Measurements from ENCODE around the gene CIZ1. TPM values are rescaled to one million over a fixed set of nuclear protein-coding genes. Genes with fewer than 3 reads are reported as not detected.

CIZ1 gene
- polyA plus RNA-seq, 1 of the 3 experiments (the other 2 are of a cell fraction) = 37.0 TPM

DNA sequence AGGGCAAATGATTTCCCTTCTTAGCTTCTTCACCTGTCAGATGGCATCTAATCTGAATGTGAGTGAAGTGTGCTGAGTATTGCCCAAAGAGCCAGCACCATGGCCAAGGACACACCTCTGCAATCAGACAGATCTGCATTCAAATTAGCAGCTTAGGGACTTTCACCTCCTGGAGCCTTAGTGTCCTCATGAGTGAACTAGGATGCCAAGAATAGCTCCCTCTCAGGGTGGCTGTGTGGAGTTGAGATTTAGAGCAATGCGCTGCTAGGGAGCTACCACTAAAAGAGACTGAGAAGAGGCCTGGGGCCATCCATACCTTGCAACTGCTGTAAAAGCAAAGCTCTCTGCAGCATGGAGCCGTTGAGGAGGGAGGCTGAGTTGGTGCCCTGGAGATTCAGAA is 1.4 kb downstream of the CIZ1 start:
- CTCF ChIA-PET = interaction anchor here (0.7 to 3.4 kb wide), 13 partner anchors 9 to 319 kb away, joined by 3 to 18 read pairs (median 4); partner anchors contain the start of genes BBLN and DNM1
- Histone ChIP-seq H3K4me2 (peak overlapping the region; percentile 89), H3K27ac (ENCODE audit: low read depth in 2 of 2, low read length in 1 of 2) (no peak overlapping the region), H3K4me3 (ENCODE audit: low read depth in 2 of 2, low read length in 1 of 2) (peak overlapping the region in 1 of 2 experiments; percentile 94; a peak in 2 of 4 replicates), H3K9me2 (no peaks in the 10 kb centered on the region), H3K27me3 (ENCODE audit: insufficient read depth) (no peaks in the 10 kb centered on the region), H4K20me1 (ENCODE audit: insufficient read depth) (no peaks in the 10 kb centered on the region), H3K4me1 (ENCODE audit: control insufficient read depth in 1 of 2, insufficient read depth in 2 of 2, low read depth in 1 of 2, low read length in 1 of 2) (peaks cover 5 to 11% of the 10 kb centered on the region in 2 experiments; a peak in 2 of 4 replicates), H3K9ac (peak overlapping the region; percentile 96; the same call in 1 of the 2 replicates), H3K36me3 (replicated peaks in 1 of 2; ENCODE audit: control insufficient read depth in 1 of 2, insufficient read depth in 2 of 2, low read length in 1 of 2) (peaks cover 13 to 32% of the 10 kb centered on the region in 2 experiments), H3K79me2 (ENCODE audit: insufficient read depth) (peaks cover 36% of the 10 kb centered on the region), H3F3A (replicated peaks; ENCODE audit: insufficient read depth) (peaks cover 11% of the 10 kb centered on the region), H3K9me3 (no peaks in the 10 kb centered on the region), H2AFZ (ENCODE audit: low read depth) (no peak overlapping the region)
- no peak for TF ChIP-seq GATA2 (CRISPR knock-in tag; IDR thresholded peaks at IDR 0.05)
- no peak for TF ChIP-seq TEAD4 (IDR thresholded peaks at IDR 0.05; ENCODE audit: borderline replicate concordance, insufficient read depth)
- TF ChIP-seq, protein P1, sequence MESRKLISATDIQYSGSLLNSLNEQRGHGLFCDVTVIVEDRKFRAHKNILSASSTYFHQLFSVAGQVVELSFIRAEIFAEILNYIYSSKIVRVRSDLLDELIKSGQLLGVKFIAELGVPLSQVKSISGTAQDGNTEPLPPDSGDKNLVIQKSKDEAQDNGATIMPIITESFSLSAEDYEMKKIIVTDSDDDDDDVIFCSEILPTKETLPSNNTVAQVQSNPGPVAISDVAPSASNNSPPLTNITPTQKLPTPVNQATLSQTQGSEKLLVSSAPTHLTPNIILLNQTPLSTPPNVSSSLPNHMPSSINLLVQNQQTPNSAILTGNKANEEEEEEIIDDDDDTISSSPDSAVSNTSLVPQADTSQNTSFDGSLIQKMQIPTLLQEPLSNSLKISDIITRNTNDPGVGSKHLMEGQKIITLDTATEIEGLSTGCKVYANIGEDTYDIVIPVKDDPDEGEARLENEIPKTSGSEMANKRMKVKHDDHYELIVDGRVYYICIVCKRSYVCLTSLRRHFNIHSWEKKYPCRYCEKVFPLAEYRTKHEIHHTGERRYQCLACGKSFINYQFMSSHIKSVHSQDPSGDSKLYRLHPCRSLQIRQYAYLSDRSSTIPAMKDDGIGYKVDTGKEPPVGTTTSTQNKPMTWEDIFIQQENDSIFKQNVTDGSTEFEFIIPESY (IDR thresholded peaks at IDR 0.05; ENCODE audit: borderline replicate concordance, low read depth) = no peak
- TF ChIP-seq, protein P2, sequence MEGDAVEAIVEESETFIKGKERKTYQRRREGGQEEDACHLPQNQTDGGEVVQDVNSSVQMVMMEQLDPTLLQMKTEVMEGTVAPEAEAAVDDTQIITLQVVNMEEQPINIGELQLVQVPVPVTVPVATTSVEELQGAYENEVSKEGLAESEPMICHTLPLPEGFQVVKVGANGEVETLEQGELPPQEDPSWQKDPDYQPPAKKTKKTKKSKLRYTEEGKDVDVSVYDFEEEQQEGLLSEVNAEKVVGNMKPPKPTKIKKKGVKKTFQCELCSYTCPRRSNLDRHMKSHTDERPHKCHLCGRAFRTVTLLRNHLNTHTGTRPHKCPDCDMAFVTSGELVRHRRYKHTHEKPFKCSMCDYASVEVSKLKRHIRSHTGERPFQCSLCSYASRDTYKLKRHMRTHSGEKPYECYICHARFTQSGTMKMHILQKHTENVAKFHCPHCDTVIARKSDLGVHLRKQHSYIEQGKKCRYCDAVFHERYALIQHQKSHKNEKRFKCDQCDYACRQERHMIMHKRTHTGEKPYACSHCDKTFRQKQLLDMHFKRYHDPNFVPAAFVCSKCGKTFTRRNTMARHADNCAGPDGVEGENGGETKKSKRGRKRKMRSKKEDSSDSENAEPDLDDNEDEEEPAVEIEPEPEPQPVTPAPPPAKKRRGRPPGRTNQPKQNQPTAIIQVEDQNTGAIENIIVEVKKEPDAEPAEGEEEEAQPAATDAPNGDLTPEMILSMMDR (IDR thresholded peaks at IDR 0.05) = no peak
- no peak for TF ChIP-seq EP300 (IDR thresholded peaks at IDR 0.05; ENCODE audit: borderline replicate concordance in 1 of 2, low read depth in 1 of 2, low read length in 1 of 2)
- no peak for TF ChIP-seq RCOR1 (IDR thresholded peaks at IDR 0.05; ENCODE audit: low read length)
- TF ChIP-seq, protein P3, sequence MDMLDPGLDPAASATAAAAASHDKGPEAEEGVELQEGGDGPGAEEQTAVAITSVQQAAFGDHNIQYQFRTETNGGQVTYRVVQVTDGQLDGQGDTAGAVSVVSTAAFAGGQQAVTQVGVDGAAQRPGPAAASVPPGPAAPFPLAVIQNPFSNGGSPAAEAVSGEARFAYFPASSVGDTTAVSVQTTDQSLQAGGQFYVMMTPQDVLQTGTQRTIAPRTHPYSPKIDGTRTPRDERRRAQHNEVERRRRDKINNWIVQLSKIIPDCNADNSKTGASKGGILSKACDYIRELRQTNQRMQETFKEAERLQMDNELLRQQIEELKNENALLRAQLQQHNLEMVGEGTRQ (IDR thresholded peaks at IDR 0.05; ENCODE audit: borderline replicate concordance, low read depth, low read length) = no peak
- no peak for TF ChIP-seq SIN3A (IDR thresholded peaks at IDR 0.05; ENCODE audit: borderline replicate concordance, low read depth, low read length)
- TF ChIP-seq JUND (IDR thresholded peaks at IDR 0.05) = no peak
- TF ChIP-seq POLR2AphosphoS5 (IDR thresholded peaks at IDR 0.05; ENCODE audit: low read depth, low read length) = no peak
- TF ChIP-seq, protein P4, sequence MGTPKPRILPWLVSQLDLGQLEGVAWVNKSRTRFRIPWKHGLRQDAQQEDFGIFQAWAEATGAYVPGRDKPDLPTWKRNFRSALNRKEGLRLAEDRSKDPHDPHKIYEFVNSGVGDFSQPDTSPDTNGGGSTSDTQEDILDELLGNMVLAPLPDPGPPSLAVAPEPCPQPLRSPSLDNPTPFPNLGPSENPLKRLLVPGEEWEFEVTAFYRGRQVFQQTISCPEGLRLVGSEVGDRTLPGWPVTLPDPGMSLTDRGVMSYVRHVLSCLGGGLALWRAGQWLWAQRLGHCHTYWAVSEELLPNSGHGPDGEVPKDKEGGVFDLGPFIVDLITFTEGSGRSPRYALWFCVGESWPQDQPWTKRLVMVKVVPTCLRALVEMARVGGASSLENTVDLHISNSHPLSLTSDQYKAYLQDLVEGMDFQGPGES (IDR thresholded peaks at IDR 0.05; ENCODE audit: low read depth, low read length) = no peak
- no peak for TF ChIP-seq TAF1 (IDR thresholded peaks at IDR 0.05; ENCODE audit: borderline replicate concordance, low read depth, low read length)
- TF ChIP-seq, protein P5, sequence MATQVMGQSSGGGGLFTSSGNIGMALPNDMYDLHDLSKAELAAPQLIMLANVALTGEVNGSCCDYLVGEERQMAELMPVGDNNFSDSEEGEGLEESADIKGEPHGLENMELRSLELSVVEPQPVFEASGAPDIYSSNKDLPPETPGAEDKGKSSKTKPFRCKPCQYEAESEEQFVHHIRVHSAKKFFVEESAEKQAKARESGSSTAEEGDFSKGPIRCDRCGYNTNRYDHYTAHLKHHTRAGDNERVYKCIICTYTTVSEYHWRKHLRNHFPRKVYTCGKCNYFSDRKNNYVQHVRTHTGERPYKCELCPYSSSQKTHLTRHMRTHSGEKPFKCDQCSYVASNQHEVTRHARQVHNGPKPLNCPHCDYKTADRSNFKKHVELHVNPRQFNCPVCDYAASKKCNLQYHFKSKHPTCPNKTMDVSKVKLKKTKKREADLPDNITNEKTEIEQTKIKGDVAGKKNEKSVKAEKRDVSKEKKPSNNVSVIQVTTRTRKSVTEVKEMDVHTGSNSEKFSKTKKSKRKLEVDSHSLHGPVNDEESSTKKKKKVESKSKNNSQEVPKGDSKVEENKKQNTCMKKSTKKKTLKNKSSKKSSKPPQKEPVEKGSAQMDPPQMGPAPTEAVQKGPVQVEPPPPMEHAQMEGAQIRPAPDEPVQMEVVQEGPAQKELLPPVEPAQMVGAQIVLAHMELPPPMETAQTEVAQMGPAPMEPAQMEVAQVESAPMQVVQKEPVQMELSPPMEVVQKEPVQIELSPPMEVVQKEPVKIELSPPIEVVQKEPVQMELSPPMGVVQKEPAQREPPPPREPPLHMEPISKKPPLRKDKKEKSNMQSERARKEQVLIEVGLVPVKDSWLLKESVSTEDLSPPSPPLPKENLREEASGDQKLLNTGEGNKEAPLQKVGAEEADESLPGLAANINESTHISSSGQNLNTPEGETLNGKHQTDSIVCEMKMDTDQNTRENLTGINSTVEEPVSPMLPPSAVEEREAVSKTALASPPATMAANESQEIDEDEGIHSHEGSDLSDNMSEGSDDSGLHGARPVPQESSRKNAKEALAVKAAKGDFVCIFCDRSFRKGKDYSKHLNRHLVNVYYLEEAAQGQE (IDR thresholded peaks at IDR 0.05; ENCODE audit: low read depth, low read length) = no peak
- TF ChIP-seq, protein P6, sequence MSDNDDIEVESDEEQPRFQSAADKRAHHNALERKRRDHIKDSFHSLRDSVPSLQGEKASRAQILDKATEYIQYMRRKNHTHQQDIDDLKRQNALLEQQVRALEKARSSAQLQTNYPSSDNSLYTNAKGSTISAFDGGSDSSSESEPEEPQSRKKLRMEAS (IDR thresholded peaks at IDR 0.05; ENCODE audit: low read depth) = no peak
- no peak for TF ChIP-seq FOSL2 (IDR thresholded peaks at IDR 0.05; ENCODE audit: borderline replicate concordance, low read depth)
- no peak for TF ChIP-seq GABPA (IDR thresholded peaks at IDR 0.05; ENCODE audit: low read depth)
- TF ChIP-seq FOXJ3 (CRISPR knock-in tag; IDR thresholded peaks at IDR 0.05) = no peak
- POLR2A ChIA-PET = interaction anchor here (1.1 to 1.6 kb wide), 2 partner anchors 11 to 55 kb away, joined by 3 to 5 read pairs; no protein-coding TSS in a partner anchor
- WGBS (ENCODE audit: low lambda C conversion rate) = 100% methylated on average over 1 of the region's 2 CpGs
- no peak for DNase-seq

All from SK-N-SH (cell line).